Uterus (tissue), 4 donors: ENCODE results near the gene BCO2. TPM values are rescaled to one million over a fixed set of nuclear protein-coding genes. Genes with fewer than 3 reads are reported as not detected.

Experiments
- DNase-seq, 2 donors: peaks; one replicate each; pipeline ENCODE4 v3.0.0-alpha.2; 2019 to 2020
- H3K27ac ChIP-seq, 2 donors: fragments of 200-600 bp; sonication (generic); 1 replicate in 1 of 2; 2 replicates in 1 of 2; pipeline ENCODE4 v1.5.1; 2016 to 2018
- H3K27me3 ChIP-seq, 2 donors: fragments of 200-600 bp; sonication (generic); one replicate each; pipeline ENCODE4 v1.5.1; 2018 to 2019; ENCODE audit warnings: control low read depth in 1 of 2
- H3K36me3 ChIP-seq, 2 donors: fragments of 200-600 bp; sonication (generic); one replicate each; pipeline ENCODE4 v1.5.1; 2019; ENCODE audit warnings: control low read depth in 1 of 2
- H3K4me1 ChIP-seq, 2 donors: fragments of 200-600 bp; sonication (generic); one replicate each; pipeline ENCODE4 v1.5.1; 2018 to 2019; ENCODE audit warnings: control low read depth in 1 of 2
- H3K4me3 ChIP-seq, 2 donors: fragments of 200-600 bp; sonication (generic); 1 replicate in 1 of 2; 2 replicates in 1 of 2; pipeline ENCODE4 v1.5.1; 2018 to 2019; ENCODE audit warnings: mild to moderate bottlenecking in 1 of 2
- H3K9me3 ChIP-seq, 2 donors: fragments of 200-600 bp; sonication (generic); one replicate each; pipeline ENCODE4 v1.5.1; 2019; ENCODE audit warnings: control low read depth in 1 of 2
- POLR2A ChIP-seq, 2 donors: fragments of 450-650 bp; IDR thresholded peaks; one replicate each; pipeline ENCODE4 v1.6.1; 2016; ENCODE audit warnings: antibody characterized with exemption in 2 of 2, mild to moderate bottlenecking in 1 of 2, moderate library complexity in 1 of 2
- intact Hi-C: fragments of 100-400 bp; cut with DNase I; formaldehyde crosslinking; loops from one replicate; pipeline ENCODE4 v1.15.1; 2023; ENCODE audit warnings: low total_unique reads
- total RNA-seq, 4 donors: library from RNA; depleted of rRNA in 3 of 4; stranded (reverse); fragments of >200 nt in 3 of 4; gene quantifications; one replicate each; pipeline versions ENCODE4 v1.1.0 to v1.2.4, GENCODE V29; 2014 to 2023
- TF ChIP-seq, protein P1 (sequence below), 4 experiments: fragments of 200-600 bp in 2 of 4; fragments of 450-650 bp in 2 of 4; sonication (generic) in 2 of 4; IDR thresholded peaks; one replicate each; pipeline ENCODE4 v1.5.1; 2016 to 2019; ENCODE audit warnings: antibody characterized with exemption in 4 of 4, mild to moderate bottlenecking in 2 of 4, moderate library complexity in 1 of 4
- donor health status: DM: yes; HTN: yes; CAD: no.

The BCO2 gene
- total RNA-seq, 4 donors from 2014 or later, result 4.6 to 15.3 (median 14.2) TPM

- Histone ChIP-seq H3K36me3 (no peaks in the 10 kb centered on the region), H3K4me1 (no peaks in the 10 kb centered on the region), H3K9me3 (no peaks in the 10 kb centered on the region), H3K27me3 (no peaks in the 10 kb centered on the region), H3K4me3 (no peak overlapping the region), H3K27ac (peak overlapping the region; percentile 30 to 58)
- no peak for TF ChIP-seq POLR2A (IDR thresholded peaks at IDR 0.05)
- TF ChIP-seq, protein P1, sequence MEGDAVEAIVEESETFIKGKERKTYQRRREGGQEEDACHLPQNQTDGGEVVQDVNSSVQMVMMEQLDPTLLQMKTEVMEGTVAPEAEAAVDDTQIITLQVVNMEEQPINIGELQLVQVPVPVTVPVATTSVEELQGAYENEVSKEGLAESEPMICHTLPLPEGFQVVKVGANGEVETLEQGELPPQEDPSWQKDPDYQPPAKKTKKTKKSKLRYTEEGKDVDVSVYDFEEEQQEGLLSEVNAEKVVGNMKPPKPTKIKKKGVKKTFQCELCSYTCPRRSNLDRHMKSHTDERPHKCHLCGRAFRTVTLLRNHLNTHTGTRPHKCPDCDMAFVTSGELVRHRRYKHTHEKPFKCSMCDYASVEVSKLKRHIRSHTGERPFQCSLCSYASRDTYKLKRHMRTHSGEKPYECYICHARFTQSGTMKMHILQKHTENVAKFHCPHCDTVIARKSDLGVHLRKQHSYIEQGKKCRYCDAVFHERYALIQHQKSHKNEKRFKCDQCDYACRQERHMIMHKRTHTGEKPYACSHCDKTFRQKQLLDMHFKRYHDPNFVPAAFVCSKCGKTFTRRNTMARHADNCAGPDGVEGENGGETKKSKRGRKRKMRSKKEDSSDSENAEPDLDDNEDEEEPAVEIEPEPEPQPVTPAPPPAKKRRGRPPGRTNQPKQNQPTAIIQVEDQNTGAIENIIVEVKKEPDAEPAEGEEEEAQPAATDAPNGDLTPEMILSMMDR (IDR thresholded peaks at IDR 0.05), result no peak
- peak; percentile 30 to 60 for DNase-seq
- intact Hi-C loops, result no loop called here
Measured at GRCh38 chr11:112241486-112241885, 66.2 kb downstream of the BCO2 start.

GRCh38 chr11:112247201-112247600 lies 71.9 kb downstream of the BCO2 start:
- H3K27ac ChIP-seq, result no peak overlapping the region
- intact Hi-C loops, result no loop called here
- no peak for DNase-seq
- TF ChIP-seq, protein P1 (IDR thresholded peaks at IDR 0.05), result no peak
- no peak for TF ChIP-seq POLR2A (IDR thresholded peaks at IDR 0.05)
- no peaks in the 10 kb centered on the region for H3K9me3 ChIP-seq
- no peak overlapping the region for H3K4me3 ChIP-seq
- H3K36me3 ChIP-seq, result no peaks in the 10 kb centered on the region
- H3K27me3 ChIP-seq, result no peaks in the 10 kb centered on the region
- H3K4me1 ChIP-seq, result no peaks in the 10 kb centered on the region

DNA sequence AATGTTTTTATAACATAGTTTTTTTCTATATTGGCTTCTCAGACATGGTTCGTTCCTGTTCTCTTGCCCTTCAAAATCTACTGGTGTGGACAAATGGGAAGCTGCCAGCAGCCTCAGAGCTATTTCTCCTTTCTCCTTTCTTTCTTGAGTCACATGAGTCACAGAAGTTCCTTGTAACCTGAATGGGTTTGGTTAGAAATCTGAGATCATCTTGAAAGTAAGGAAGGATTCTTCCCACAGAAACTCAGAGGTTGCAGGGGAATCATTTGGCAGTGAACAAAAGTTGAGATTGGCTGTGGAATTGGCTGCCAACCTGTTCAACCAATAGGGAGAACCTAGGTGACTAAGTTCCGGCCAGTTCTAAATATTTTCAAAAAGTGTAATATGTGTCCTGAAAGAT lies 72.9 kb downstream of the BCO2 start:
- Histone ChIP-seq H3K4me1 (no peaks in the 10 kb centered on the region), H3K36me3 (no peaks in the 10 kb centered on the region), H3K9me3 (no peaks in the 10 kb centered on the region), H3K4me3 (no peak overlapping the region), H3K27me3 (no peaks in the 10 kb centered on the region), H3K27ac (no peak overlapping the region)
- intact Hi-C loops, result no loop called here
- TF ChIP-seq, protein P1 (IDR thresholded peaks at IDR 0.05), result no peak
- TF ChIP-seq POLR2A (IDR thresholded peaks at IDR 0.05), result no peak
- no peak for DNase-seq

- TF ChIP-seq, protein P1 (IDR thresholded peaks at IDR 0.05), result no peak
- no peak for TF ChIP-seq POLR2A (IDR thresholded peaks at IDR 0.05)
- Histone ChIP-seq H3K4me3 (no peak overlapping the region), H3K4me1 (no peaks in the 10 kb centered on the region), H3K36me3 (no peaks in the 10 kb centered on the region), H3K27ac (no peak overlapping the region), H3K9me3 (no peaks in the 10 kb centered on the region), H3K27me3 (no peaks in the 10 kb centered on the region)
- intact Hi-C loops, result no loop called here
- no peak for DNase-seq
Measured at GRCh38 chr11:112249871-112250610, 74.7 kb downstream of the BCO2 start.

DNA sequence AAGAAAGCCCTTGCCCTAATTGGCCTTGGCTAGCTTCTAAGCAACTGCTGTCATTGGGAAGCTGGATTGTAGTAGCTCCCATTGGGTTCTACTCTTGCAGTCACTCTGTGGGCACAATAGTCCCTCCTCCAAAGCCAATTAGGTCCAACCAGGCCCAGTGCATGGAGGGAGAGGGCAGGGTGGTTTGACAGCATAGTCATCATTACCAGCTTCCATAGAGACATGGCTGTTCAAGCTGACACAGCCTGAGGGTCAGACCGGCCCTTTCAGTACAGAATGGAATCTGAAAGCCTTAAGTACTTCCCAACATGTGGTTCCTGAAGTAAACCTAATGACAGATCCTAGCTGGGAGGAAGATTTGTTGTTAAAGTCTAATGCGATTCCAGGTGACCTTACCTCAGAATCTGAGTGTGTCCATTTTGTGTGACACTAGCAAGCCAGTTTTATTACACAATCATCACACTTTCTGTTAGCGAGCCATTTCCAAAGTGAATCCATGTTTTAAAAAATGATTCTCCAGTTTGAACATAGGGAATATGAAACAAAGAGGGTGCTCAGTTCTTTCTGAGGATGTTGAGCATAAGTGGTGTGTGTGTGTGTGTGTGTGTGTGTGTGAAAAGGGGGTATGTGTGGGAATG lies 78.4 kb downstream of the BCO2 start:
- no peaks in the 10 kb centered on the region for H3K27me3 ChIP-seq
- TF ChIP-seq, protein P1 (IDR thresholded peaks at IDR 0.05), result no peak
- TF ChIP-seq POLR2A (IDR thresholded peaks at IDR 0.05), result no peak
- no peak overlapping the region for H3K27ac ChIP-seq
- no peak overlapping the region for H3K4me3 ChIP-seq
- DNase-seq, result no peak
- intact Hi-C loops, result no loop called here
- H3K36me3 ChIP-seq, result no peaks in the 10 kb centered on the region
- no peaks in the 10 kb centered on the region for H3K4me1 ChIP-seq
- H3K9me3 ChIP-seq, result no peaks in the 10 kb centered on the region
